Upper lobe of left lung (tissue), 6 donors: ENCODE results near the gene PRKCSH. TPM values are rescaled to one million over a fixed set of nuclear protein-coding genes. Genes with fewer than 3 reads are reported as not detected.
A peak's percentile ranks its signal among the peaks of the same experiment; 100 is the strongest.
"Not testable (repeated sequence)": the region's sequence is repeated elsewhere in the genome, so short reads cannot be mapped to it uniquely, and the experiment has no call there.

Source experiments
- ATAC-seq, 2 donors: fragments of 200-7000 bp; cut with Tn5 transposase; one replicate each; pipeline ENCODE4 v1.9.1; 2022; ENCODE audit warnings: mild to moderate bottlenecking in 2 of 2, moderate library complexity in 2 of 2; ENCODE audit not compliant: low FRiP score in 2 of 2
- DNase-seq, 2 donors: peaks; one replicate each; pipeline ENCODE4 v3.0.0-alpha.2; 2019 to 2020
- H3K27ac ChIP-seq, 4 donors: fragments of 200-600 bp; sonication (generic); one replicate each; pipeline ENCODE4 v1.5.1; 2016 to 2019
- H3K27me3 ChIP-seq, 4 donors: fragments of 200-600 bp; sonication (generic); one replicate each; pipeline ENCODE4 v1.5.1; 2017 to 2019
- H3K36me3 ChIP-seq, 4 donors: fragments of 200-600 bp; sonication (generic); one replicate each; pipeline ENCODE4 v1.5.1; 2016 to 2019
- H3K4me1 ChIP-seq, 4 donors: fragments of 200-600 bp; sonication (generic); one replicate each; pipeline ENCODE4 v1.5.1; 2018 to 2019
- H3K4me3 ChIP-seq, 4 donors: fragments of 200-600 bp; sonication (generic); one replicate each; pipeline ENCODE4 v1.5.1; 2017 to 2019; ENCODE audit warnings: mild to moderate bottlenecking in 2 of 4, moderate library complexity in 1 of 4
- H3K9me3 ChIP-seq, 4 donors: fragments of 200-600 bp; sonication (generic); one replicate each; pipeline ENCODE4 v1.5.1; 2018 to 2019
- EP300 ChIP-seq, 4 donors: sonication (generic); formaldehyde crosslinking; IDR thresholded peaks; one replicate each; pipeline ENCODE4 v1.5.1; 2017; ENCODE audit warnings: antibody characterized with exemption in 4 of 4, control low read depth in 2 of 4
- POLR2A ChIP-seq, 4 donors: fragments of 450-650 bp; IDR thresholded peaks; one replicate each; pipeline ENCODE4 v1.5.1; 2016 to 2017; ENCODE audit warnings: antibody characterized with exemption in 4 of 4, mild to moderate bottlenecking in 2 of 4
- POLR2AphosphoS5 ChIP-seq, 2 donors: sonication (generic); formaldehyde crosslinking; IDR thresholded peaks; one replicate each; pipeline ENCODE4 v1.5.1; 2017; ENCODE audit warnings: antibody characterized with exemption in 2 of 2
- WGBS, 2 donors: methylation state at CpG; one replicate each; pipeline ENCODE4 v1.1.5; 2017 to 2018; 5-methylcytosine and 5-hydroxymethylcytosine counted together
- total RNA-seq, 6 donors: library from RNA; depleted of rRNA in 4 of 6; stranded (reverse); fragments of >200 nt in 4 of 6; gene quantifications; one replicate each; pipeline versions ENCODE4 v1.1.0 to v1.2.1, GENCODE V29; 2016 to 2021
- TF ChIP-seq, protein P1 (sequence below), 6 experiments: fragments of 450-650 bp in 4 of 6; fragments of 200-600 bp in 2 of 6; sonication (generic) in 2 of 6; IDR thresholded peaks; one replicate each; pipeline ENCODE4 v1.5.1; 2016 to 2019; ENCODE audit warnings: antibody characterized with exemption in 6 of 6
- donor health status: DM: no; HTN: no; CAD: no; lungs with moderate emphysema.
- donor health status: DM: no; HTN: yes; CAD: no; lungs with severe emphysema.

PRKCSH gene
- total RNA-seq, 6 donors from 2014 or later = 124 to 341 (median 187) TPM

DNA sequence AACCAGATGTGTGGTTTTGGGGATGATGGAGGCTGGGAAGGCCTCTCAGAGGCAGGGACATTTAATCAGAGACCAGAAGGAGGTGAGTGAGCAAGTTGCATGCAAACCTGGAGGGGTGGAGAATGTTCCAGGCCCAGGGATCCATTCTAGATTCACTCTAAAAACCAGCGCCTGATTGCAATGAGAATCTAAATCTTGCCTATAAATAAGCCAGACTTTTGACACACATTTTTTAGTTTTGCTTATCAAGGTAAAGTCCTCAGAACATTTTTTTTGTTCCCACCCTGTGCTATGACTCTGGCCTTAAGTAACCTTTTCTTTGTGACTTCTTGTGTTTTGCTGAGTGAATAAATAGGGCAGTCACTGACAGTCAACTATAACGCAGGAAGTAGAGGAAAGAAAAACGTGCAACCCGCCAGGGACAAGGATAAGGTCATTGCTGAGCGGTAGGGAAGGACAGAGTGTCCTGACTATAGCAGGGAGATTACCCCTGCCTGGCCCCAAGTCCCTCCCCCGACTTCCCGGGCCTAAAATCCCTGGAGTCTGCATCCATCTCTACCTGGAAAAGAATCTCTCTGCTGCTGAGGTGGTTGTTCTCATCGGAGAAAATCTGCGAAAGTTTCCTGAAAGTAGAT, 30.7 kb upstream of the PRKCSH start:
- peaks cover 0 to 7% (median 4%) of the 10 kb centered on the region in 4 donors for H3K4me1 ChIP-seq
- no peak overlapping the region for H3K4me3 ChIP-seq
- no peak for ATAC-seq
- H3K9me3 ChIP-seq = no peaks in the 10 kb centered on the region
- peaks cover 0 to 31% (median 10%) of the 10 kb centered on the region in 4 donors for H3K36me3 ChIP-seq
- no peak for DNase-seq
- 56 to 66% methylated on average over 9 of the region's 9 CpGs for WGBS, 2 donors
- no peak overlapping the region for H3K27ac ChIP-seq
- no peaks in the 10 kb centered on the region for H3K27me3 ChIP-seq
- TF ChIP-seq, protein P1, sequence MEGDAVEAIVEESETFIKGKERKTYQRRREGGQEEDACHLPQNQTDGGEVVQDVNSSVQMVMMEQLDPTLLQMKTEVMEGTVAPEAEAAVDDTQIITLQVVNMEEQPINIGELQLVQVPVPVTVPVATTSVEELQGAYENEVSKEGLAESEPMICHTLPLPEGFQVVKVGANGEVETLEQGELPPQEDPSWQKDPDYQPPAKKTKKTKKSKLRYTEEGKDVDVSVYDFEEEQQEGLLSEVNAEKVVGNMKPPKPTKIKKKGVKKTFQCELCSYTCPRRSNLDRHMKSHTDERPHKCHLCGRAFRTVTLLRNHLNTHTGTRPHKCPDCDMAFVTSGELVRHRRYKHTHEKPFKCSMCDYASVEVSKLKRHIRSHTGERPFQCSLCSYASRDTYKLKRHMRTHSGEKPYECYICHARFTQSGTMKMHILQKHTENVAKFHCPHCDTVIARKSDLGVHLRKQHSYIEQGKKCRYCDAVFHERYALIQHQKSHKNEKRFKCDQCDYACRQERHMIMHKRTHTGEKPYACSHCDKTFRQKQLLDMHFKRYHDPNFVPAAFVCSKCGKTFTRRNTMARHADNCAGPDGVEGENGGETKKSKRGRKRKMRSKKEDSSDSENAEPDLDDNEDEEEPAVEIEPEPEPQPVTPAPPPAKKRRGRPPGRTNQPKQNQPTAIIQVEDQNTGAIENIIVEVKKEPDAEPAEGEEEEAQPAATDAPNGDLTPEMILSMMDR (IDR thresholded peaks at IDR 0.05) = no peak
- TF ChIP-seq POLR2AphosphoS5 (IDR thresholded peaks at IDR 0.05) = no peak
- no peak for TF ChIP-seq EP300 (IDR thresholded peaks at IDR 0.05)
- no peak for TF ChIP-seq POLR2A (IDR thresholded peaks at IDR 0.05)

GRCh38 chr19:11405846-11406643, 29.4 kb upstream of the PRKCSH start:
- no peak for TF ChIP-seq POLR2AphosphoS5 (IDR thresholded peaks at IDR 0.05)
- TF ChIP-seq, protein P1 (IDR thresholded peaks at IDR 0.05) = no peak
- no peak for TF ChIP-seq EP300 (IDR thresholded peaks at IDR 0.05)
- TF ChIP-seq POLR2A (IDR thresholded peaks at IDR 0.05) = no peak
- Histone ChIP-seq H3K27ac (peak overlapping the region in 1 of 4 donors; percentile 19), H3K4me1 (peaks cover 0 to 7% (median 4%) of the 10 kb centered on the region in 4 donors), H3K36me3 (peaks cover 0 to 30% (median 8%) of the 10 kb centered on the region in 4 donors), H3K9me3 (no peaks in the 10 kb centered on the region), H3K27me3 (no peaks in the 10 kb centered on the region), H3K4me3 (no peak overlapping the region)
- DNase-seq (peak in 1 of 2 donors; percentile 83), ATAC-seq (peak in 1 of 2 donors; percentile 36)
- WGBS, 2 donors = 69 to 71% methylated on average over 28 to 42 of the region's 44 CpGs

- H3K4me1 ChIP-seq, H3K4me3 ChIP-seq, ATAC-seq, H3K9me3 ChIP-seq, H3K27me3 ChIP-seq: not testable (repeated sequence)
- peak overlapping the region in 1 of 4 donors; percentile 19 for H3K27ac ChIP-seq
- WGBS, 2 donors = 76 to 78% methylated on average over 7 to 12 of the region's 12 CpGs
- peaks cover 0 to 28% (median 6%) of the 10 kb centered on the region in 4 donors for H3K36me3 ChIP-seq
- peak in 1 of 2 donors; percentile 64 for DNase-seq
Observed at GRCh38 chr19:11406703-11407236, 28.7 kb upstream of the PRKCSH start.

DNA sequence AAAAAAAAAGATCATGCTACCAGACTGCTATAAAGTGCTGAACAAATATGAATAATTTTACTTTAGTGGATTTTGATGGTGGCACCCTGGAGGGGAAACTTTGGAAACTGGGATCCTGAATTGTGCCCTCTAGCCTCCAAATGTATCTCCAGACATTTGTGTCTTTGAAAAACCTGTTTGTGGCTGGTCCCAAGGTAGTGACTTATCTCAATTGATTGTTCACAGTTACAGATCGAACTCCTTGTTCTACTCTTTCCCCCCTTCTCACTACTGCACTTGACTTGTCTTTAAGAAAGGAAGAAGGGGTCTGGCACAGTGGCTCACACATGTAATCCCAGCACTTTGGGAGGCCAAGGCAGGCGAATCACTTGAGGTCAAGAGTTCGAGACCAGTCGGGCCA, 26.8 kb upstream of the PRKCSH start:
- Histone ChIP-seq H3K4me3 (no peak overlapping the region), H3K9me3 (no peaks in the 10 kb centered on the region), H3K36me3 (peaks cover 0 to 19% (median 2%) of the 10 kb centered on the region in 4 donors), H3K27me3 (no peaks in the 10 kb centered on the region), H3K27ac (no peak overlapping the region), H3K4me1 (peaks cover 0 to 7% (median 4%) of the 10 kb centered on the region in 4 donors)
- no peak for TF ChIP-seq POLR2A (IDR thresholded peaks at IDR 0.05)
- TF ChIP-seq POLR2AphosphoS5 (IDR thresholded peaks at IDR 0.05) = no peak
- TF ChIP-seq EP300 (IDR thresholded peaks at IDR 0.05) = no peak
- TF ChIP-seq, protein P1 (IDR thresholded peaks at IDR 0.05) = no peak
- no peak for DNase-seq
- ATAC-seq = no peak
- WGBS, 2 donors = 91 to 92% methylated on average over 4 of the region's 4 CpGs

DNA sequence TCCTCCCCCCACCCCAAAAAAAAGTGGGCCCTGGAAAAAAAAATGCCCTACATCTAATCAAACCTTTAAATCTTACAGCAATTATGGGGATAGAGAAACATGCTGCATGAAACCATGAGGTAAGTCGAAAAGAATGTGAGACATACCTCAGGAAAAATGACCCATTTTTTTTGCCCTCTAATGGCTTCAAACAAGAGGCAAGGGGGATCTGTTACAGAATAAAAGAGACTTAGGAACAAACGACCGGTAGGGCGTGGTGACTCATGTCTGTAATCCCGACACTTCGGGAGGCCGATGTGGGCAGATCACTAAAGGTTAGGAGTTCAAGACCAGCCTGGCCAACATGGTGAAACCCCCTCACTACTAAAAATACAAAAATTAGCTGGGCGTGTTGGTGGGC, 24.8 kb upstream of the PRKCSH start:
- peaks cover 0 to 7% (median 4%) of the 10 kb centered on the region in 4 donors for H3K4me1 ChIP-seq
- H3K9me3 ChIP-seq = no peaks in the 10 kb centered on the region
- H3K27ac ChIP-seq = no peak overlapping the region
- TF ChIP-seq EP300 (IDR thresholded peaks at IDR 0.05) (no peak), POLR2AphosphoS5 (IDR thresholded peaks at IDR 0.05) (no peak), POLR2A (IDR thresholded peaks at IDR 0.05) (no peak)
- TF ChIP-seq, protein P1 (IDR thresholded peaks at IDR 0.05) = no peak
- H3K36me3 ChIP-seq = peaks cover 0 to 6% (median 0%) of the 10 kb centered on the region in 4 donors
- ATAC-seq (no peak), DNase-seq (no peak)
- 77 to 82% methylated on average over 8 of the region's 8 CpGs for WGBS, 2 donors
- H3K4me3 ChIP-seq = no peak overlapping the region
- no peaks in the 10 kb centered on the region for H3K27me3 ChIP-seq
